ENCODE measurements around the gene TNFSF13. TPM values are rescaled to one million over a fixed set of nuclear protein-coding genes. Genes with fewer than 3 reads are reported as not detected.
A peak's percentile ranks its signal among the peaks of the same experiment; 100 is the strongest.

TNFSF13 gene
- total RNA-seq, 1 donor = 1.1 TPM

- peak overlapping the region; percentile 88 for H3K4me2 ChIP-seq (ENCODE audit: insufficient read depth, low read length)
- H3K9me3 ChIP-seq (ENCODE audit: low read depth, low read length) = no peaks in the 10 kb centered on the region
- H3K79me2 ChIP-seq (ENCODE audit: insufficient read depth, low read length) = peaks cover 78% of the 10 kb centered on the region
- peaks cover 57% of the 10 kb centered on the region for H4K20me1 ChIP-seq (ENCODE audit: insufficient read depth, low read length)
- H3K4me3 ChIP-seq (ENCODE audit: insufficient read depth, low read length) = no peak overlapping the region
- H3K27ac ChIP-seq (ENCODE audit: low read depth, low read length) = no peak overlapping the region
- peaks cover 55% of the 10 kb centered on the region for H3K36me3 ChIP-seq (ENCODE audit: insufficient read depth, low read length)
- DNase-seq (ENCODE audit: insufficient read length, low spot score, missing footprints) = peak; percentile 72
- TF ChIP-seq, protein P1, sequence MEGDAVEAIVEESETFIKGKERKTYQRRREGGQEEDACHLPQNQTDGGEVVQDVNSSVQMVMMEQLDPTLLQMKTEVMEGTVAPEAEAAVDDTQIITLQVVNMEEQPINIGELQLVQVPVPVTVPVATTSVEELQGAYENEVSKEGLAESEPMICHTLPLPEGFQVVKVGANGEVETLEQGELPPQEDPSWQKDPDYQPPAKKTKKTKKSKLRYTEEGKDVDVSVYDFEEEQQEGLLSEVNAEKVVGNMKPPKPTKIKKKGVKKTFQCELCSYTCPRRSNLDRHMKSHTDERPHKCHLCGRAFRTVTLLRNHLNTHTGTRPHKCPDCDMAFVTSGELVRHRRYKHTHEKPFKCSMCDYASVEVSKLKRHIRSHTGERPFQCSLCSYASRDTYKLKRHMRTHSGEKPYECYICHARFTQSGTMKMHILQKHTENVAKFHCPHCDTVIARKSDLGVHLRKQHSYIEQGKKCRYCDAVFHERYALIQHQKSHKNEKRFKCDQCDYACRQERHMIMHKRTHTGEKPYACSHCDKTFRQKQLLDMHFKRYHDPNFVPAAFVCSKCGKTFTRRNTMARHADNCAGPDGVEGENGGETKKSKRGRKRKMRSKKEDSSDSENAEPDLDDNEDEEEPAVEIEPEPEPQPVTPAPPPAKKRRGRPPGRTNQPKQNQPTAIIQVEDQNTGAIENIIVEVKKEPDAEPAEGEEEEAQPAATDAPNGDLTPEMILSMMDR (IDR thresholded peaks at IDR 0.05; ENCODE audit: extremely low read depth, low read depth, low read length) = no peak
- H3K4me1 ChIP-seq (ENCODE audit: insufficient read depth, low read length) = peaks cover 59% of the 10 kb centered on the region
- H3K27me3 ChIP-seq (ENCODE audit: insufficient read depth, low read length) = no peaks in the 10 kb centered on the region
- H2AFZ ChIP-seq (ENCODE audit: low read length) = no peak overlapping the region
These were observed 17.9 kb downstream of the TNFSF13 start for GRCh38 chr17:7576432-7576937.

DNA sequence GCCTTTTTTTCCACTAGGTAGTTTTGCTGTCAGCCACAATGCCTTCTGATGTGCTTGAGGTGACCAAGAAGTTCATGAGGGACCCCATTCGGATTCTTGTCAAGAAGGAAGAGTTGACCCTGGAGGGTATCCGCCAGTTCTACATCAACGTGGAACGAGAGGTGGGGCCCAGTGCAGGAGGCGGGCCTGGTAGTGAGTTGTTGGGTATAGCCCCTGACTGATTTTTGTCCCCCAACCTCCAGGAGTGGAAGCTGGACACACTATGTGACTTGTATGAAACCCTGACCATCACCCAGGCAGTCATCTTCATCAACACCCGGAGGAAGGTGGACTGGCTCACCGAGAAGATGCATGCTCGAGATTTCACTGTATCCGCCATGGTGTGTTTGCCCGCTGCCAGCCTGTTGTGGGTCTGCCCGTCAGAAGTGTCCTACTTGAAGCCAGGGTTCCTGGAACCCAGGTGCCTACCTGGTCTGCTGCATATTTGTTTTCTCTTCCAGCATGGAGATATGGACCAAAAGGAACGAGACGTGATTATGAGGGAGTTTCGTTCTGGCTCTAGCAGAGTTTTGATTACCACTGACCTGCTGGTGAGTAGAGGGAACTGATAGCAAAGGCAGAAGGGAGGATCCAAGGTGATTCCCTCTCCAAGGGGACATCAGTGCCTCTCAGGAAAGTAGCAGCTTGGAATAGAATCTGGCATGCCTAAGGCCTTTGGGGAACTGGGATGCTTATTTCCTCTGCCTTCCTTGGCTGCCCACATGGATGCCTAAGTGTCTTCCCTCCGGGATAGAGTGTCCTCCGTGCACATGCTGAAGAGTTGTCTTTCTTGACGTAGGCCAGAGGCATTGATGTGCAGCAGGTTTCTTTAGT lies 19.0 kb downstream of the TNFSF13 start:
- no peak overlapping the region for H2AFZ ChIP-seq (ENCODE audit: low read length)
- peaks cover 52% of the 10 kb centered on the region for H3K36me3 ChIP-seq (ENCODE audit: insufficient read depth, low read length)
- DNase-seq (ENCODE audit: insufficient read length, low spot score, missing footprints) = peak; percentile 50
- H3K9me3 ChIP-seq (ENCODE audit: low read depth, low read length) = no peaks in the 10 kb centered on the region
- TF ChIP-seq, protein P1 (IDR thresholded peaks at IDR 0.05; ENCODE audit: extremely low read depth, low read depth, low read length) = no peak
- H4K20me1 ChIP-seq (ENCODE audit: insufficient read depth, low read length) = peaks cover 57% of the 10 kb centered on the region
- H3K27ac ChIP-seq (ENCODE audit: low read depth, low read length) = peak overlapping the region; percentile 31
- no peak overlapping the region for H3K4me2 ChIP-seq (ENCODE audit: insufficient read depth, low read length)
- H3K27me3 ChIP-seq (ENCODE audit: insufficient read depth, low read length) = no peaks in the 10 kb centered on the region
- H3K4me3 ChIP-seq (ENCODE audit: insufficient read depth, low read length) = no peak overlapping the region
- peaks cover 56% of the 10 kb centered on the region for H3K4me1 ChIP-seq (ENCODE audit: insufficient read depth, low read length)
- H3K79me2 ChIP-seq (ENCODE audit: insufficient read depth, low read length) = peaks cover 84% of the 10 kb centered on the region

GRCh38 chr17:7579001-7579833 lies 20.7 kb downstream of the TNFSF13 start, which contains the start of gene CD68:
CD68 (plus strand) TSS chr17:7579638; CDS start chr17:7579678, 40 bp downstream.
- peak; percentile 96 for DNase-seq (ENCODE audit: insufficient read length, low spot score, missing footprints)
- Histone ChIP-seq H4K20me1 (ENCODE audit: insufficient read depth, low read length) (peaks cover 46% of the 10 kb centered on the region), H3K4me3 (ENCODE audit: insufficient read depth, low read length) (peak within 1 kb of the TSS; percentile 61), H3K36me3 (ENCODE audit: insufficient read depth, low read length) (peaks cover 47% of the 10 kb centered on the region), H3K9me3 (ENCODE audit: low read depth, low read length) (no peaks in the 10 kb centered on the region), H3K4me2 (ENCODE audit: insufficient read depth, low read length) (peak within 1 kb of the TSS; percentile 74), H3K27me3 (ENCODE audit: insufficient read depth, low read length) (no peaks in the 10 kb centered on the region), H3K27ac (ENCODE audit: low read depth, low read length) (peak within 1 kb of the TSS; percentile 71), H2AFZ (ENCODE audit: low read length) (no peak within 1 kb of the TSS), H3K79me2 (ENCODE audit: insufficient read depth, low read length) (peaks cover 78% of the 10 kb centered on the region), H3K4me1 (ENCODE audit: insufficient read depth, low read length) (peaks cover 61% of the 10 kb centered on the region)
- TF ChIP-seq, protein P1 (IDR thresholded peaks at IDR 0.05; ENCODE audit: extremely low read depth, low read depth, low read length) = no peak

Data from osteoblast (primary cell).